GM18502 (cell line): ENCODE measurements around the gene OPA1.
A peak's percentile ranks its signal among the peaks of the same experiment; 100 is the strongest.
"Not testable (repeated sequence)": the region's sequence is repeated elsewhere in the genome, so short reads cannot be mapped to it uniquely, and the experiment has no call there.

Source experiments
- ATAC-seq: cut with Tn5 transposase; IDR thresholded peaks from one replicate; pipeline ENCODE4 v1.9.1; 2021; ENCODE audit warnings: mild to moderate bottlenecking; ENCODE audit not compliant: unreplicated experiment, poor library complexity

The OPA1 gene

DNA sequence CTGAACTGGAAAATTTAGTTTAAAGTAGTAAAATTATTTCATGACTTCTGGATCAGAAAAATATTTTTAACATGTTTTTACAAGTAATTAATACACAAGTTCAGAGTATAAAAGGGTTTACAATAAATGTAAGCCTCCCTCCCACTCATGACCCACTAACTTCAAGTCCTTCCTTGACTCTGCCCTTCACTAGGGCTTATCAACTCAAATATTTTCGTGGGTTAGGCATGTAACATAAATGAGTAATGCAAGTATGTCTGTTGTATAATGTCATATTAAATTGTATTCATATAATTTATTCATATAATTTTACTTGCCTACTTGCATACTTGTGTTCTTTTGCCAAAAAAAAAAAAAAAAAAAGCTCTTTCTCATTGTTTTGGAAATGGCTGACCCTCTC, 3.4 kb upstream of the OPA1 start:
- ATAC-seq: no peak

DNA sequence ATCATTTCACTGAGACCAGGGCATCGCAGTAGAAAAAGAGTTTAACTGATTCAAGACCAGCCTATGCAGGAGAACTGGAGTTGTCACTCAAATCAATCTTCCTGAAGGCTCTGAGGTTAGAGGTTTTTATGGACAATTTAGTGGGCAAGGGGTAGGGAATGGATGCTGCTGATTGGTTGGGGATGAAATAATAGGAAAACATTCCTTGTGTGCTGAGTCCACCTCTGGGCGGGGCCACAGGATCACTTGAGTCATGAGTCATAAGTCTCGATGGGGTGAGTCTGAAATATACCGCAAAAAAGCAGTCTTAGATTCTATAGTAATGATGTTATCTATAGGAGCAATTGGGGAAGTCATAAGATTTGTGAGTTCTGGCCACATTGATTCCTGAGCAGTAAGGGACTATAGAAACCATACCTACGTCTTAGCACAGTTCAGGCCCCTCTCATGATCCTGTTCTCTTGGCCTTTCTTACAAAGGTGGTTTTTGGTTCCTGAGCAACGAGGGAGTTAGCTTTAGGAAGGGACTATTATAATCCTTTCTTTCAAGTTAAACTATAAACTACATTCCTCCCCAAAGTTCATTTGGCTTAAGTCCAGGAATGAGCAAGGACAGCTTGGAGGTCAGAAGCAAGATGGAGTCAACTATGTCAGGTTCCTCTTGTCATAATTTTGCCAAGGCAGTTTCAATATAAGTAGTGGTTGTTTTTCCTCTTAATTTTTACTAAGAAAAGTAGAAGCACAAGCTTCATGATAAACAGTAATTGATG, 2.7 kb upstream of the OPA1 start:
- no peak for ATAC-seq

DNA sequence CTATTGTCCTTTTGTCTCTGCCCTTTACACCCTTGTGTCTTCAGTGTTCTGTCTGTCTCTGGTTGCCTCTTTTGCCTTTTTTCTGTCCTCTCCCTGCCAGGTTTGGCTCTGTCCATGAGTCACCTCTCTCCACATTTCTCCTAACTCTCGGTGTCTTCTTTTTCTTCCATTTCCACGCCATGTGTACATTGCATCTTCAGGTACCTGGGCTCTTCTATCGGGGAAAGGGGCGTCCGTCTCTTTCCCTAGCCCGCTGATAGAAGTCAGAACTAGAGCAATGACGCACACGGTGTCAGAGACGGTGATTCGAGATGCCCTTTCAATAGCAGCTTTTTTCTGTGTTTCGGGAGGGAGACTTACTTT, 641 bp downstream of the OPA1 start:
- peak; percentile 16 for ATAC-seq

DNA sequence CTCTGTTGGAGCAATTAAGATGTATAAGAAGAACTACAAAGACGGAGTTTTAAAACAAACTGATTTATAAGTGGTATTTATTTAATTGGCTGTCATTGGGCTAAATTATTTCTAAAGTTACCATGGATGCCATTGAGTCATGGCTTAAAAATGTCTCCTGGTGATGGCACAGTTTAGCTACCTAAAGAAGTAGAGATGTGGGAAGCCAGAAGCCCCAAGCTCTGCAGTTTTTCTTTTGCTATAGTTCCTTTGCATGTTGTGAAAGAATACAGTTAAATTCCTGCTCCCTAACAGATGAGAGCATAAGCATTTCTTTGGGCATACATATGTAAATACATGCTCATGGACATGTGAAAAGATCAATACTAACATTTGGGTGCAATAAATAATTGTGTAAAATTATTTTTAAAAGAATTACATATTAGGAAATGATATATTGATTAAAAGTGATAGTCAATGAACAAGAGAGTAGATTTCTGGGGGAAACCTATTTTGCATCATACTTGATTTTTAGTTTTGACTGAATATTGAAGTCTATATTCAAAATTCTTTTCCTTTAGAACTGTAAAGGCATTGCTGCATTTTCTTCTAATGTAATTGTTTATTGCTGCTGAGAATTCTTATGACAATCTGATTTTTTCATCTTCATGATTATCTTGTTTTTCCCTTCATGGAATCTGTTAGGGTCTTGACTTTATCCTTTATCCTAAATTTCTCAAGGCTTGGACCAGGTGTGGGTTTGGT, 2.1 kb downstream of the OPA1 start:
- no peak for ATAC-seq

DNA sequence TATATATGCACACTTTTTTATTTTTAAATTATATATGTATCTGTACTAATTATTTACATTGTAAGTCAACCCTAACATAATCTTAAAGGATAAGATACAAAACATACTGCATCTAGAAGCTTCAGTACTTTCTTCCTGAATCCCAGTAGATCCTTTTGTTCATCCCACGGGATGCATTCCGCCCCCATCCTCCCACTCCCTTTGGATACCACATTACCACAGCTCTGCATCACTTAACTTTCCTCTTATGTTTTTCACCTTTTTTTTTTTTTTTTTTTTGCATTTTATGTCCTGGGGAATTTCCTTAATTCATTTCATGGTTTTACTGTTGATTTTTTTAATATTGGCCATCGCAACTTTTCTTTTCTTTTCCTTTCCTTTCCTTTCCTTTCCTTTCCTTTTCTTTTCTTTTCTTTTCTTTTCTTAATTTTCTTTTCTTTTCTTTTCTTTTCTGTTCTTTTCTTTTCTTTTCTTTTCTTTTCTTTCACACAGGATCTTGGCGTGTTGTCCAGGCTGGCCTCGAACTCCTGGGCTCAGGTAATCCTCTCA, 3.0 kb downstream of the OPA1 start:
- ATAC-seq: no peak

DNA sequence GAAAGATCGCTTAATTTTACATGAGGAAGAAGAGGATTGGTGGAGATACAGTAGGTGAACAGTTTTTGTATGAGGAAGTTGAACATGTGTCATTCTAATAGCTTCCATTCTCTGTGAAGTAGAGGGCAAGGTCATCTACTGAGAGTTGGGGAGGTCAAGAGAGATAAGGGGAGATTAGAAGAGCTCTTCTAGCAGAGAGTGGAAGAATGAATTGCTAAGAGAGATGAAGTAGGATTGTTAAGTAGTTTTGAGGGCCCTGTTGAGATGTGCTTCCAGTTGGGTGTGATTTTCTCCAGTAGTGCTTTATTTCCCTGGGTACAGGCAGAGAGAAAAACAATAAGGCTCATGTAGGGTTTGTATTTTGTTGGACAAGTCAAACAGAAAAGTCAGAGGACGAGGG, 5.2 kb downstream of the OPA1 start:
- no peak for ATAC-seq

DNA sequence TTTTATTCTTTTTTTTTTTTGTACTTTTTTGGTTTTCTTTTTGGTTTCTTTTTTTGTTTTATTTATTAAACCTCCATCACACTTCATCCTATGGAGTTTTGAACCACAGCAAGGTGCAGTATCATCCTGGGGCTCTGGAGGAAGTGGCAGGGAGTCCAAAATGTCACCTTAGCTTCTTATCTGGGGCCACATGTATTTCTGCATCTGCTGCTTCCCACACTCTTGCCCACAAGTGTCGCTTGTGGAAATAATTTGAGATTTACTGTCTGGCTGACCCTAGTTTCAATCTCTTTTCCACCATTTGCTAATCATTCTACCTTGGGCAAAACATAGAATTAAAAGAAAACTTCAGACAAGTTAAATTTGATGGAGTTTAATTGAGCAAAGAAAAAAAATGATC, 6.4 kb downstream of the OPA1 start:
- no peak for ATAC-seq

DNA sequence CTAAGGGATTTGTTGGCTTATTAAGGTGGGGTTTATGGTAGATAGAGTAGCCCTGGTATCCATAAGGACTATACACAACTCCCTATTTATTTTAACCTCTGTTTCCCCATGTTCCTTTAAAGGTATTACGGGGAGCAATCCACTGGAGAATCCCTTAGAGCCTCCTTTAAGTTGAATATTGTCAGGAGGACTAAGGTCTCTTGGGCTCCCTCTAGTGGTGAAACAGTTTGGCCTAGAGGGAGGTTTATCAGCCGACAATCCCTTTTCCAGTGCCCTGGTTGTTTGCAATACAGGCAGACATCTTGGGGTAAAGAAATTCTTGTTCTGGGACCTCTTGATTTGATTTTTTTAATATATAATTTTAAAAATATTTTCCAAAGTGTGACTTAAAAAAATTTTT, 12.9 kb downstream of the OPA1 start:
- ATAC-seq: peak; percentile 83

DNA sequence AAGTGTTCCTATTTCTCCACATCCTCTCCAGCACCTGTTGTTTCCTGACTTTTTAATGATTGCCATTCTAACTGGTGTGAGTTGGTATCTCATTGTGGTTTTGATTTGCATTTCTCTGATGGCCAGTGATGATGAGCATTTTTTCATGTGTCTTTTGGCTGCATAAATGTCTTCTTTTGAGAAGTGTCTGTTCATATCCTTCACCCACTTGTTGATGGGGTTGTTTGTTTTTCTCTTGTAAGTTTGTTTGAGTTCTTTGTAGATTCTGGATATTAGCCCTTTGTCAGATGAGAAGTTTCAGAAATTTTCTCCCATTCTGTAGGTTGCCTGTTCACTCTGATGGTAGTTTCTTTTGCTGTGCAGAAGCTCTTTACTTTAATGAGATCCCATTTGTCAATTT, 13.9 kb downstream of the OPA1 start:
- not testable (repeated sequence) for ATAC-seq

DNA sequence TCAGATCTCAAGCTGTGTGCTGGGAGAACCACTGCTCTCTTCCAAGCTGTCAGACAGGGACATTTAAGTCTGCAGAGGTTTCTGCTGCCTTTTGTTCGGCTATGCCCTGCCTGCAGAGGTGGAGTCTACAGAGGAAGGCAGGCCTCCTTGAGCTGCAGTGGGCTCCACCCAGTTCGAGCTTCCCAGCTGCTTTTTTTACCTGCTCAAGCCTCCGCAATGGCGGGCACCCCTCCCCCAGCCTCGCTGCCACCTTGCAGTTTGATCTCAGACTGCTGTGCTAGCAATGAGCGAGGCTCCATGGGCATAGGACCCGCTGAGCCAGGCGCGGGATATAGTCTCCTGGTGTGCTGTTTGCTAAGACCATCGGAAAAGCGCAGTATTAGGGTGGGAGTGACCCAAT, 17.5 kb downstream of the OPA1 start:
- not testable (repeated sequence) for ATAC-seq

DNA sequence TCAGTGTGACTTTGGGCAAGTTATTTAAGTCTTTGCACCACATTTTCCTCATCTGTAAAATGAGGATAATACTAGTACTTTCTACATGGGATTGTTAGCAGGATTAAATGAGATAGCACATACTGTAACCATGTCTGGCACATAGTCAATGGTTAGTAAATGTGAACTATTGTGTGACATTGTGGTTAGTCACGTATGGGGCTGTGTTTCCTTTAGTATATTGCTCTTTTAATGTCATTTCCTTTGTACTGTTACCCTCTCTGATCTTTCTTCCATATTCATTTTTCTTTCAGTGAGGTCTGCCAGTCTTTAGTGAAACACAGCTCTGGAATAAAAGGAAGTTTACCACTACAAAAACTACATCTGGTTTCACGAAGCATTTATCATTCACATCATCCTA, 21.4 kb downstream of the OPA1 start:
- ATAC-seq: no peak

DNA sequence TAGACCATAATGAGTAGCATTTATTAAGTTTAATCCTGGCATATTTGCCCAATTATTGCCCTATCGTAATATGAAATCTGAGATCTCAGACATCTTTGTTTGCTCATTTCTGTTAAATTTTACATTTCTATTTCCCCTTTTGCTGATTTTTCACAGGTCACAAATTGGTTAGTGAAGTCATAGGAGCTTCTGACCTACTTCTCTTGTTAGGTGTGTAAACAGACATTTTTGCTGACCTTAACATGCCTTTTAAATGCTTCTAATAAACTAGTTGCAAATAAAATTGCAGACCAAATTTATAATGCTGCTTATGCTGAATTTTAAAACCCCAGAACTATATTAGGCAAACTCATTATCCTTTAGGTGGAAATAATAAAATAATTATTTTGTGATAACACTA, 24.6 kb downstream of the OPA1 start:
- no peak for ATAC-seq

DNA sequence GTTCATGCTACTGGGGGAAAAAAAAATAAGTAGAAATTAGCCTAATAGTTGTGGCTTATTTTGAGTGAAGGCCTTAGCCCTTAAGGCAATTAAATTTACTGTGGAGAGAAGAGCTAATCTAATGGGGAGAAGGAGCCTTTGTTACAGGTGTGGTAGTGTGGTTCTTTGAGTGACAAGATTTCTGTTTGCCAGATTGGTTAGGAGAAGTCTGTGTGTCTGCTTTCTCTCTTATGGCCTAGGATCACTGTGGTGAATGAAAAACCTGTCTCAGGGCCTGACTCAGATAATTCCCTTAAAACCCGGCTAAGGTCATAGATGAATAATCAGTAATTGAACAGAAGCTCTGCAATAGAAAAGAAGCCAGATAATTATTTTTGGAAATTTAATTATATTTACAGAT, 27.0 kb downstream of the OPA1 start:
- peak; percentile 54 for ATAC-seq

DNA sequence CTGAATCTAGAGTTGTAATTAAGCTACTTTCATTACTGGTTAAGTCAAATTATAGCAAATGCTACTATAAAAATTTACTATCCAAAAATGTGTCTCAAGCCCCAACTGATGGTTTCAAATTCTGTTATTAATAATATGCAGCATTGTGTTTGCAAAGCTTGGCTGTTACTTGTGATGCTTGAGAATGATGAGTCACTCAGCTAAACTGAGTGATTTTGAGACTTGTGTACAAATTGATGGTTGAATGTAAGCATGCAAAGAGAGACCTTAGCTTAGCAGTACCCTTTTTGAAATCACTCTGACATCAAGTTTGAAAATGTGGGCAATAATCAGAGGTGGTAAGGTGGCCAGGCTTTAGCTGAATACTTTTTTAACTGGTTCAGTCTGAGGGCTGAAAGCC, 27.6 kb downstream of the OPA1 start:
- peak; percentile 90 for ATAC-seq

DNA sequence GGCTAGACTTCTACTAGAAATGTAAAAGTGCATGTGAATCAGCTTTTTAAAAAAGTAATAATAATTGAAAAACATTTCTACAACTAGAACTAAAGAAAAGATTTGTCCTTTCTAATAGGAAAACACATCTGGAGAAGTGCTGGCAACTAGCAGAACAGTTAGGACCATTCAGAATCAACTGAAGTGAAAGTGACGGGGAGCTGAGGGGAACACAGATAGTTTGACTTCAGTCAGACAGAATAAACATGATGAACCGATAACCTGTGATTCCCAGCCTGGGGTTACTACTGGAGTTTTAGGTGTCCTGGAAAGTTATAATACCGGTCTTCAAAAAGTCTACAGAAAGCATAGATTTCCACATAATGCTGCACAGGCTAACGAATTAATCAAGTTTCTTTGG, 28.1 kb downstream of the OPA1 start:
- ATAC-seq: no peak

DNA sequence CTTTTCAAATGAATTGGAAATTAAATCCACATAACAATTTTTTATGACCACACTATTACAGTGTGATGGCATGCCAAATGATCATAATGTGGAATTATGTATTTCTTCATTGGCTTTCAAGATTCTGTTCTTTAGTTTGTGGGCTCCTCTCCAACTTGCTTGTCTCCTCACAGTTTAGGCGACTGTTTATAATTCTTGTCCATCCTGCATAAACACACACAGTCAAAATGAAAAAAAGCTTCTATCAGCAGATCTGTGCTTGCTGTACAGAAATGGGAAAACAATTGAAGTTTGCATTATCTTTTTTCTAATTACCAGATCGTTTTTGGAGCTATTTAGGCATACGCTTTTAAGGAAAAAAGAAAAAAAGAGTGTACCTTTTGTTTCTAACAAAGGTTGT, 37.0 kb downstream of the OPA1 start:
- ATAC-seq: no peak

DNA sequence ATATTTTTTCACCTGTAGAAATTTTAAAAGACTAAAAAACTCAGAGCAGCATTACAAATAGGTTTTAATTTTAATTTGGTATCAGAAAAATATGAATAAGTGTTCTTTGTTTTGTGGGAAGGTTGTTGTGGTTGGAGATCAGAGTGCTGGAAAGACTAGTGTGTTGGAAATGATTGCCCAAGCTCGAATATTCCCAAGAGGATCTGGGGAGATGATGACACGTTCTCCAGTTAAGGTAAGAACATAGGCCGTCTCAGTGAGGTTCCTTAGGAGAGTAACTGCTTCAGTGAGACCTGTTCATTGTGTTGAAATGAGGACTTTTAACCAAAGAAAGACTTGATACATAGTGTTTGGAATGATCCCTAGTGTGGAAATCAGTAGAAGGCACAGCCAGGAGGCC, 44.8 kb downstream of the OPA1 start:
- no peak for ATAC-seq

DNA sequence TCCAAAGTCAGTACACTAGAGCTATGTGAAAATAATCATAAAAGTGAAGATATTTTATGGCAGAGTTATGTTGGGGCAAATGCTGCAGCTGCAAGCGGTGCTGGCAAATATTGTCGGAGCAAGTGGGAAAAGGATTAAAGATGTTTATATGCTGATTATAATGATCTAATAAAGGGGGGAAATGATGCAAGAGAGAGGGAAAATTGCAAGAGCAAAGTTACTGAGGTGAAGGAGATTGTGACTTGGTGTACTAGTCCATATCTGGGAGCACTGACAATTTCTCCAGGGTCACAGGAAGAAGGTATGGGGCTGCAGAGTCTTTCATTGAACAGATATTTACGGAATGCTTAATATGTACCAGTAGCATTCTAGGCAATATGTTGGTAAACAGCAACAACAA, 45.8 kb downstream of the OPA1 start:
- no peak for ATAC-seq

DNA sequence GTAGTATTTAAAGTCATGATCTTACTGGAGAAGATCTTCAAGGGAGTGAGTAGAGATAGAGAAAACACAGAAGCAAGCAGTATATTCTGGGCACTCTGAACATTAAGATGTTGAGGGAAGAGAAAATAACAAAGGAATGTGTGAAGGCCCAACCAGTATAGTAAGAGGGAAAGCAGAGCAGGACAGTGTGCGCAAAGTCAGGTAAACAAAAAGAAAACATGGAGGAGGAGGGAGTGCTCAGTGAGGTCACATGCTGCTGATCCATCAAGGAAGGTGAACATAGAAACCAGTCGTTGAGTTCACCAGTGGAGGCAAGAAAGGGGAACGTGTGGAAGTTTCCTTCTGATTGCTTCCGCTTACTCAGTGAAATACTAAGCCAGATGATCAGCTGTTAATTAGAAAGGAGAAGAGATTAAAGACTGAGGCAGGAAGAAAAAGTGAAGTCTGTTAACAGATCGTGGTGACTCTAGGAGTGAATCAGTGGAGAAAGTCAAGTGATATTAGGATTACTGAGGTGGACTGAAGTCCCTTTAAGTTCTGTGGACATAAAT, 47.2 kb downstream of the OPA1 start:
- ATAC-seq: no peak

DNA sequence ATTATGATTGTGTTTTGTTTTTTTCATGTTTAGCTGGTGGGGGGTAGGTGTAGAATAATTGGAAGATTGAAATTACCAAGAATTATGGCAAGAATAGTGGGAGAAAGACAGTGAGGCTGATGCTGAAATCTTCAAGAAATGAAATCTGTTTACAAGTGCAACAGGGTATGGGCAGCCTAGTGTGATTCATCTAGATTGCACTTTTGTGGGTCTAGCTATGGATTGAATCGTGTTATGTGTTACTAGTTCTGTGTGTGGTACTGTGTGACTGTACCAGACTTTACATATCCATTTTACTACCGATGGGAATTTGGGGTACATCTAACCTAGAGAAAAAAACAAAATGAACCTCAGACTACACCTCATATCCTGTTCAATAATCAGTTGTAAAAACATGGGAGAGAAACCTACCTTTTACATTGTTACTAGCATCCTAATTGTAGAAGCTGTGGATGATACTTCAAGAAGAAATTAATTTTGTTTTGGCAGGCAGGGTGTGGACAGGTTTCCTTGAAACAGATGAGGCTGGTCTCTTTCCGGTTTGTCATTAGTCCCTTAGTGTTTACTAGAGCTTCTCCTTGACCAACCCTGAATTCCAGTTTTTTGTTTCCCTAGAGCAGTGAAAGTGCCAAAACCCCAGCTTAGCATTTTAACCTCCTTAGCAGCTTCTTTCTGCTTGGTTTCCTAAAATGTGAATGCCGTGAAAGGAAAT, 47.9 kb downstream of the OPA1 start:
- ATAC-seq: no peak

DNA sequence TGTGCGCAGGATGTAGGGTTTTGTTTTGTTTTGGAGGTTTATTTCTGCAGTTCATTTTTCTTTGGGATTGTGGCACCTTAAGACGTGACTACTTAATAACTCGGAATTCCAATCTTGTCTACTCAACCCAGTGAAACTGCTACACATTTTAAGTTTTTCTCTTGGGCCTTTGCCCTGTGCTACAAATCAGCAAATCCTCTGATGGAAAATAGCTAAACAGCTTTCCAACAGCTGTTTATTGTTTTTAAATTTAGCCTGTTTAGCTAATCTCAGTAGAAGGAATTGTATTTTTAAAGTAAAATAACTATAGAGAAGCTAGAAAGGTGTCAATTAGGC, 48.4 kb downstream of the OPA1 start:
- no peak for ATAC-seq
